ENCODE measurements around the gene DOP1B. TPM values are rescaled to one million over a fixed set of nuclear protein-coding genes. Genes with fewer than 3 reads are reported as not detected.

DOP1B gene
- total and polyA plus RNA-seq, 11 donors: 5.1 to 26.5 (median 14.7) TPM

GRCh38 chr21:36202726-36203602, 46.3 kb downstream of the DOP1B start:
- ATAC-seq: peak in 3 of 4 donors; percentile 7 to 21 (median 15)
- intact Hi-C loops (cut with DNase I): loop anchor here in 2 of 10 donors (2.0 to 10.0 kb wide), 2 partner anchors 48 to 52 kb away; partner anchors contain the start of gene DOP1B (in 1 of the 2)
- DNase-seq: no peak
- TF ChIP-seq POLR2A (IDR thresholded peaks at IDR 0.05) (no peak), CTCF (IDR thresholded peaks at IDR 0.05) (no peak)
- 83 to 88% (median 85%) methylated on average over 10 of the region's 10 CpGs for WGBS, 4 donors
- H3K4me1 ChIP-seq: peaks cover 0 to 15% (median 0%) of the 10 kb centered on the region in 12 donors
- H3K9me3 ChIP-seq: no peaks in the 10 kb centered on the region
- no peaks in the 10 kb centered on the region for H3K27me3 ChIP-seq
- no peak overlapping the region for H3K4me3 ChIP-seq
- peaks cover 0 to 27% (median 7%) of the 10 kb centered on the region in 9 donors for H3K36me3 ChIP-seq
- peak overlapping the region in 1 of 12 donors; percentile 9 for H3K27ac ChIP-seq

- peaks cover 0 to 27% (median 7%) of the 10 kb centered on the region in 9 donors for H3K36me3 ChIP-seq
- 20 to 34% (median 23%) methylated on average over 1 of the region's 1 CpG for WGBS, 4 donors
- no peak overlapping the region for H3K4me3 ChIP-seq
- DNase-seq (no peak), ATAC-seq (peak in 3 of 4 donors; percentile 48 to 79 (median 54))
- H3K9me3 ChIP-seq: no peaks in the 10 kb centered on the region
- intact Hi-C loops (cut with DNase I): loop anchor here in 2 of 10 donors (2.0 to 10.0 kb wide), 2 partner anchors 49 to 53 kb away; partner anchors contain the start of gene DOP1B (in 1 of the 2)
- H3K4me1 ChIP-seq: peaks cover 0 to 15% (median 0%) of the 10 kb centered on the region in 12 donors
- no peak overlapping the region for H3K27ac ChIP-seq
- TF ChIP-seq POLR2A (IDR thresholded peaks at IDR 0.05): no peak
- no peak for TF ChIP-seq CTCF (IDR thresholded peaks at IDR 0.05)
- no peaks in the 10 kb centered on the region for H3K27me3 ChIP-seq
Measured at GRCh38 chr21:36203603-36203889, 46.9 kb downstream of the DOP1B start.

GRCh38 chr21:36204980-36205379, 48.4 kb downstream of the DOP1B start:
- Histone ChIP-seq H3K4me1 (peaks cover 0 to 15% (median 0%) of the 10 kb centered on the region in 12 donors), H3K27ac (no peak overlapping the region), H3K9me3 (no peaks in the 10 kb centered on the region), H3K4me3 (no peak overlapping the region), H3K36me3 (peaks cover 0 to 30% (median 10%) of the 10 kb centered on the region in 9 donors), H3K27me3 (no peaks in the 10 kb centered on the region)
- intact Hi-C loops (cut with DNase I): loop anchor here in 6 of 10 donors (5.0 to 10.0 kb wide), 4 partner anchors 48 to 63 kb away; partner anchors contain the start of gene DOP1B (in 2 of the 6)
- ATAC-seq (peak; percentile 16 to 69 (median 50)), DNase-seq (peak in 1 of 5 donors; percentile 55)
- WGBS, 4 donors: 58 to 71% (median 68%) methylated on average over 6 of the region's 6 CpGs
- TF ChIP-seq POLR2A (IDR thresholded peaks at IDR 0.05) (no peak), CTCF (IDR thresholded peaks at IDR 0.05) (no peak)

- TF ChIP-seq POLR2A (IDR thresholded peaks at IDR 0.05) (no peak), CTCF (IDR thresholded peaks at IDR 0.05) (no peak)
- 86 to 92% (median 92%) methylated on average over 5 of the region's 5 CpGs for WGBS, 4 donors
- Histone ChIP-seq H3K27me3 (no peaks in the 10 kb centered on the region), H3K4me1 (peaks cover 0 to 15% (median 0%) of the 10 kb centered on the region in 12 donors), H3K36me3 (peaks cover 0 to 34% (median 5%) of the 10 kb centered on the region in 9 donors), H3K27ac (no peak overlapping the region), H3K9me3 (no peaks in the 10 kb centered on the region), H3K4me3 (no peak overlapping the region)
- ATAC-seq (no peak), DNase-seq (no peak)
- intact Hi-C loops (cut with DNase I): loop anchor here in 6 of 10 donors (5.0 to 10.0 kb wide), 4 partner anchors 49 to 64 kb away; partner anchors contain the start of gene DOP1B (in 2 of the 6)
Measured at GRCh38 chr21:36205962-36206361, 49.3 kb downstream of the DOP1B start.

All from heart left ventricle (tissue), 16 donors.